Head of caudate nucleus (tissue), 42 donors: Measurements from ENCODE around the gene CBFA2T3.

Experiments used
- DNase-seq, 42 donors: peaks; one replicate each; pipeline versions ENCODE4 v3.0.0 to v3.0.0-alpha.2; 2020 to 2021; ENCODE audit warnings: mixed read lengths in 7 of 42
- intact Hi-C: fragments of 100-400 bp; cut with DNase I; formaldehyde crosslinking; loops from one replicate; pipeline ENCODE4 v1.15.0; 2022

The CBFA2T3 gene

GRCh38 chr16:88951989-88952388 lies 25.0 kb downstream of the CBFA2T3 start:
- DNase-seq = no peak
- intact Hi-C loops = no loop called here

- intact Hi-C loops = no loop called here
- DNase-seq = no peak
Observed at GRCh38 chr16:88951501-88951900, 25.5 kb downstream of the CBFA2T3 start.

- intact Hi-C loops = loop anchor here (10.0 kb wide), 1 partner anchor 96 kb away; no protein-coding TSS in a partner anchor
- DNase-seq = no peak
Observed at GRCh38 chr16:88948781-88949490, 28.1 kb downstream of the CBFA2T3 start.

GRCh38 chr16:88945473-88945872 lies 31.5 kb downstream of the CBFA2T3 start:
- no peak for DNase-seq
- intact Hi-C loops = loop anchor here (10.0 kb wide), 1 partner anchor 99 kb away; no protein-coding TSS in a partner anchor

- no peak for DNase-seq
- intact Hi-C loops = loop anchor here (5.0 to 10.0 kb wide), 2 partner anchors 101 to 269 kb away; no protein-coding TSS in a partner anchor
Observed at GRCh38 chr16:88943741-88944140, 33.3 kb downstream of the CBFA2T3 start.

- DNase-seq = no peak
- intact Hi-C loops = loop anchor here (5.0 to 10.0 kb wide), 2 partner anchors 102 to 269 kb away; no protein-coding TSS in a partner anchor
Observed at GRCh38 chr16:88943131-88943664, 33.8 kb downstream of the CBFA2T3 start.

- DNase-seq = peak in 29 of 42 donors; percentile 23 to 76 (median 57)
- intact Hi-C loops = loop anchor here (5.0 to 10.0 kb wide), 2 partner anchors 103 to 270 kb away; no protein-coding TSS in a partner anchor
Observed at GRCh38 chr16:88941913-88942909, 34.8 kb downstream of the CBFA2T3 start.

- intact Hi-C loops = loop anchor here (5.0 to 10.0 kb wide), 2 partner anchors 104 to 271 kb away; no protein-coding TSS in a partner anchor
Observed at GRCh38 chr16:88940862-88941817, 35.9 kb downstream of the CBFA2T3 start.

GRCh38 chr16:88939972-88940861 lies 36.8 kb downstream of the CBFA2T3 start:
- peak in 4 of 42 donors; percentile 26 to 41 (median 36) for DNase-seq
- intact Hi-C loops = loop anchor here (5.0 to 10.0 kb wide), 2 partner anchors 105 to 272 kb away; no protein-coding TSS in a partner anchor

More at GRCh38 chr16:88940862-88941817, 35.9 kb downstream of the CBFA2T3 start:
- DNase-seq = peak in 17 of 42 donors; percentile 32 to 74 (median 49)

GRCh38 chr16:88939245-88939971 lies 37.6 kb downstream of the CBFA2T3 start:
- intact Hi-C loops = no loop called here
- peak in 16 of 42 donors; percentile 20 to 65 (median 45) for DNase-seq

- peak in 41 of 42 donors; percentile 28 to 89 (median 64) for DNase-seq
Observed at GRCh38 chr16:88938777-88939244, 38.2 kb downstream of the CBFA2T3 start.

GRCh38 chr16:88938119-88938776 lies 38.8 kb downstream of the CBFA2T3 start:
- no peak for DNase-seq
- intact Hi-C loops = no loop called here

More at GRCh38 chr16:88938777-88939244, 38.2 kb downstream of the CBFA2T3 start:
- intact Hi-C loops = no loop called here

- no peak for DNase-seq
- intact Hi-C loops = no loop called here
Observed at GRCh38 chr16:88937206-88937621, 39.8 kb downstream of the CBFA2T3 start.

- DNase-seq = peak in 5 of 42 donors; percentile 37 to 51 (median 47)
- intact Hi-C loops = no loop called here
Observed at GRCh38 chr16:88936556-88937205, 40.3 kb downstream of the CBFA2T3 start.

GRCh38 chr16:88936008-88936555 lies 40.9 kb downstream of the CBFA2T3 start:
- intact Hi-C loops = no loop called here
- DNase-seq = no peak
